OCI-M1 (cell line): ENCODE data around the gene WDR37.
"Not testable (repeated sequence)": the region's sequence is repeated elsewhere in the genome, so short reads cannot be mapped to it uniquely, and the experiment has no call there.

Experiments used
- DNase-seq: peaks from one replicate; lab custom pipeline; 2025; lab: John Stamatoyannopoulos, UW

Gene WDR37, protein sequence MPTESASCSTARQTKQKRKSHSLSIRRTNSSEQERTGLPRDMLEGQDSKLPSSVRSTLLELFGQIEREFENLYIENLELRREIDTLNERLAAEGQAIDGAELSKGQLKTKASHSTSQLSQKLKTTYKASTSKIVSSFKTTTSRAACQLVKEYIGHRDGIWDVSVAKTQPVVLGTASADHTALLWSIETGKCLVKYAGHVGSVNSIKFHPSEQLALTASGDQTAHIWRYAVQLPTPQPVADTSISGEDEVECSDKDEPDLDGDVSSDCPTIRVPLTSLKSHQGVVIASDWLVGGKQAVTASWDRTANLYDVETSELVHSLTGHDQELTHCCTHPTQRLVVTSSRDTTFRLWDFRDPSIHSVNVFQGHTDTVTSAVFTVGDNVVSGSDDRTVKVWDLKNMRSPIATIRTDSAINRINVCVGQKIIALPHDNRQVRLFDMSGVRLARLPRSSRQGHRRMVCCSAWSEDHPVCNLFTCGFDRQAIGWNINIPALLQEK

DNA sequence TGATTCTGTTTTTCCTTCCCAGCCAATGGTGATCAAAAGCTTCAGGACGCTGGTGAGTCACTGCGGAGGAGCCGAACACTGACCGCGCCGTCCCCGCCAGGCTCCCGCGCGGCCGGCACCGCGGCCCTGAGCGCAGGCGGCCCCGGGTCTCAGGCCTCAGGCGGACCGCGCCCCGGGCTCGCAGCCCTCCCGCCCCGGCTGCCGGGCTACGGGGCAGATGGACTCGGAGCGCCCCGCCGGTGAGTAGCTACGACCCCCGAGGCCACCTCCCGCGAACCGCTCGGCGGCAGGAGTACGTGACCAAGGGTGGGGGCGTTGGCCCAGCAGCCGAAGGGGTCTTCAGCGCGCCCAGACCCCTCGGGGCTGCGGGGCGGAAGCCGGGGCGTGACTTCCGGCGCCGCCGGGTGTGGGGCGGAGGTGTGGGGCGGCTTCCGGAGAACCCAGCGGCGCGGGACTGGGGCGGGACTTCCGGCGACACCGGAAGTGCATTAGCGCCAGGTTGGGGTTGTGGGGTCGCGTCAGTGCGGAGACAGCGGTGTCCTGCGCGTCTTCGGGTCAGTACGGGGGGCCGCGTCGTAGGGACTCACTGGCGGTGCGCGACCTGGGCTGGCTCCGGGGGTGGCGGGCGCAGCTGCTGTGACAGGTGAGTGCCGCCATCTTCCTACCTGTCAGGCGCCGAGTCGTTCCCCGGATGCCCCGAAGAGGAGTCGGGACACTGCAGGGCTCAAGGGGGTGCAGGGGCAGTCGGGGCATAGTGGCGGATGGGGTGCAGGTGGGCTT is at the start of gene WDR37:
WDR37 (plus strand) TSS at position 60 of the 780 bp plus-strand sequence. CDS start 15,771 bp downstream, outside the sequence.
- DNase-seq: peak; percentile 89

- DNase-seq: no peak
Observed at GRCh38 chr10:1006573-1006972, 49.6 kb upstream of the WDR37 start.

- DNase-seq: no peak
Observed at GRCh38 chr10:1007583-1007982, 48.6 kb upstream of the WDR37 start.

DNA sequence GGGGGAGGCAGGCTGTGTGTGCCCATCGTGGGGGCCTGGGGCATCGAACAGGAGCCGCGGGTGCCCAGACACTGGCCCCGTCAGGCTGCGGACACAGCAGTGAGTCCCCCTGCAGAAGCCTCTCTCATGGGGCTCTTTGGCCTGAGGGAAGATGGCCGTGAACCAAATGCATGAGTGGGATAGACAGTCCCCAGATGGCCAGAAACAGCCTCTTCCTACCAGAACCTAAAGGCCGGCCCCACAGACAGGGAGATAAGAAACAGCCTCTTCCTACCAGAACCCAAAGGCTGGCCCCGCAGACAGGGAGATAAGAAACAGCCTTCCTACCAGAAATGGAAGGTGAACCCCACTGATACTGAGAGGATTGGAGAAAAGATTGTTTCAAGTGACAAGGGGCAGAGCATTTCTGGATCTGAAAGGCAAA is 47.1 kb upstream of the WDR37 start:
- DNase-seq: no peak

- DNase-seq: not testable (repeated sequence)
Observed at GRCh38 chr10:1009947-1010346, 46.2 kb upstream of the WDR37 start.

DNA sequence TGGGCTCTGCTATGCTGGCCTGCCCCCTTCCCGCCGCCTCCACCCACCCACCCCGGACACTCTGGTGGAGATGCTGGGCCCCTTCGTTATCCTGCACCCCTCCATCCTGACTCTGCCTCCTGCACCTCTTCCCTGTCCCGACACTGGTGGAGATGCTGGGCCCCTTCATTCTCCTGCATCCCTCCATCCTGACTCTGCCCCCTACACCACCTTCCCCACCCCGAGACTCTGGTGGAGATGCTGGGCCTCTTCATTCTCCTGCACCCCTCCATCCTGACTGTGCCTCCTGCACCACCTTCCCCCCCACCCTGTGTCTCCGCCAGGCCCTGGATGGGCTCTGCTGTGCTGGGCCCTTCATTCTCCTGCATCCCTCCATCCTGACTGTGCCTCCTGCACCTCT is 45.5 kb upstream of the WDR37 start:
- DNase-seq: no peak

DNA sequence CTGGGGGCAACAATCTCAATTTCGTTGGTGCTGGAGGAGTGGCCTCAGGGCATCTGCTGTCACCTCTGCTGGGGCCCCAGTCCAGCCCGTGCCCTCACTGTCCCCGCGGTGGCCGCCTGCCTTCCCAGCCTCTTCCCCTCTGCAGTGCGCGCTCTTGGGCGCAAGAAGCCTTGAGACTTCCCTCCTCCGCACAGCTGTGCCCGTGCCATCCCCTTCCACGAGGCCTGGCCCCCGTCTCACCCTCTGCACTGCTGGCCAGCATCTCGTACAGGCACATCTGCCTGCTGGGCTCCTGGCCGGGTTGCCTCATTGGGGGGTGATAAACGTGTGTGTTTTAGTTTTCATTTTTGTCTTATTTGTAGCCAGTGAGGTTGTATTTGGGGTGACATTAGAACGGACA is 44.5 kb upstream of the WDR37 start:
- no peak for DNase-seq

- no peak for DNase-seq
Observed at GRCh38 chr10:1015688-1016087, 40.5 kb upstream of the WDR37 start.

DNA sequence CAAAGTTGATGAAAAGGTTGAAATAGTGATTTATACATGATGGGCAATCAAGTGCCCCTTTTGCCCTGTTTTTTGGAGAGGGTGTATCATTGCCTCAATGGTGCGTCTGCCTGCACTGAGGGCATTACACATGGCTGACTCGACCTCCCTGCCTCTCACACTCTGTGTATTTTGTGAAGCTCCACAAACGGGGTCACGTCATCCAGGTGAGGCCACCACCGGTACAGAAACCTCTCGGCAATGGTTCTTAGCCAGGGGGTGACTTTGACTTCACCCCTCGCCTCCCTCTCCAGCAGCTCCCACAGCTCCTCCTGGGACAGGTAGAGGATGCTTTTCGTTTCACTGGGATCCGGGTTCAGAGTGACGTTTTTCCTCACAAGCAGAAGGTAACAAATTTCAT is 36.8 kb upstream of the WDR37 start:
- no peak for DNase-seq

- no peak for DNase-seq
Observed at GRCh38 chr10:1020460-1020859, 35.7 kb upstream of the WDR37 start.

GRCh38 chr10:1020958-1021357 is 35.2 kb upstream of the WDR37 start:
- DNase-seq: no peak

DNA sequence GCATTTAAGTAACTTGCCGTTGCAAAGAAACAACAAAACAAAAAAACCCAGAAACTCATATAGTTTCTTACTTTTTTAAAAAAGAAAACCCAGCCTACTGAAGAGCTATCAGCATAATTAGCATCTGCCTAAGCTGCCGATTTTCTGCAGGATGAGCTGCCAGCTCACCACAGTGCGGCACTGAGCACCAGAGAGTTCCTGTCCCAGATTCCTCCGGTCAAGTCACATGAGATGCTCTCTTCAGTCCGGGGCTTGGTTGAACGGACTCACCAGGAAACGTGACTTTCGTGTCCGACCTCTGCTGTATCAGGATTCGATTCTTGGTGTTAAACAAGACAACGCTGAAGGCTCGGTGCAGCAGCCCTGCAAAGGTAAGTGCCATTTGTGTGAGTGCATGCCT is 33.8 kb upstream of the WDR37 start:
- DNase-seq: no peak

GRCh38 chr10:1024103-1024502 is 32.1 kb upstream of the WDR37 start:
- no peak for DNase-seq

DNA sequence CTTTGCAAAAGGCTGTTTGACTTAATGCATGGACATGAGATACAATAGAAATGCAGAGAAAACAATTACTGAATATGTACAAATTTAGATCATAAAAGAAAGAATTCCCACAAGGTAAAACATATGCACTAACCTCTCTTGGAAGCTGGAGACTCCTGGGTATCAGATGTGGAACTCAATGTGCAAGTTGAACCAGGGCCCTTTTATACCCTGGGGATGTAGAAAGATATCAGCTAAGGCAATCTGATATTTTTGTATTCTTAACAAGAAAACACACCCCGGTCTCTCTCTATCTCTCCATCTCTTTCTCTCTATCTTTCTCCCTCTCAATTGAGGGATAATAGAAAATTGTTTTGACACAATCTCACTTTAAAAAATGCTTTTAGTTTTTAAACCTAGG is 30.5 kb upstream of the WDR37 start, which contains the start of gene IDI2:
IDI2 (minus strand) TSS at position 177 of the 400 bp plus-strand sequence. CDS start 1,136 bp downstream, outside the sequence.
- DNase-seq: no peak

DNA sequence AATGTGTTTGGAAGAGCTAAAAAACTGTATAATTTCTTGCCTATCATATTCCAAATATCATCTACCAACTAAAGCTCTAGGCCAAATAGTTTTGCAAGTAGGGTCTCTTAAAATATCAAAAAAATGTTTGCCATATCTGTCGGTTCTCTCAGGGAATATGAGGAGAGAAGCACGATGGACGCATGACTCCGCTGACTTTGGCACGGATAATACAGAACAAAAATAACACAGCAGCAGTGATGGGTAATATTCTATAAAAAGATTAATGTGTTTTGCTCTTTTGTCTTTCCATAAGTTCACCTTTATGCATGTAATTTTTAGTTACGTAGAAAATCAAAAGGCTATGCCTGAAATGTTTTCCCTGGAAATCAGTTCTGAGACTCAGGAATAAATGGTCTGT is 29.6 kb upstream of the WDR37 start:
- DNase-seq: no peak

DNA sequence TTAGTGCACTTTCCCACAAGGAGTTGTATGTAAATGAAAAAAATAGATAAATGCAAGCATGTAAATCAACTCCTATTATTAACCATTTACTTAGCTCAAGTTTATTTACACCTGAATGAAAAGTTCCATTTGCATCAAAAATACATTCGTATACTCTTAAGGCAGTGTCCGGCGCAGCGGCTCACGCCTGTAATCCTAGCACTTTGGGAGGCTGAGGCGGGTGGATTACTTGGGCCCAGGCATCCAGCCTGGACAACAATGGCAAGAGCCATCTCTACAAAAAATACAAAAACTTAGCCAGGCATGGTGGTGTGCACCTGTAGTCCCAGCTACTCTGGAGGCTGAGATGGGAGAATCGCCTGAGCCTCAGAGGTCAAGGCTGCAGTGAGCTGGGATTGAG is 26.3 kb upstream of the WDR37 start:
- no peak for DNase-seq

DNA sequence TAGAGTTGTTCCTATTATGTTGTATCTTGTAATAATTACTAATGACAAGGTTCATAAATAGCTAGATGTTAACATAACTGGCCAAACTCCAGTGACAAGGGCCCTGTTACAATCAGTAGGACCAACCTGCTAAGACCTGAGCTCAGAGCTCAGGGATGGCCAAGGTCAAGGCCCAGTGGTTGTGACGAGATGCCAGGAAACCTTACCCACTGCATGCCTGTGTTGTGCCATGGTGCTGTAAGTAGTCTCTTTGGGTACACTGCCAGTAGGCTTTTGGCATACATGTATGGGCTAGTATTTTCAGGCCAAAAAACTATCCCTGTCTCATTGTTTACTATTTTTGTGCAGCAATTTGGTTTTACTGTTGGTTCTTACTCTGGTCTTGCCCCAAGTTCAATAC is 22.6 kb upstream of the WDR37 start:
- DNase-seq: no peak

DNA sequence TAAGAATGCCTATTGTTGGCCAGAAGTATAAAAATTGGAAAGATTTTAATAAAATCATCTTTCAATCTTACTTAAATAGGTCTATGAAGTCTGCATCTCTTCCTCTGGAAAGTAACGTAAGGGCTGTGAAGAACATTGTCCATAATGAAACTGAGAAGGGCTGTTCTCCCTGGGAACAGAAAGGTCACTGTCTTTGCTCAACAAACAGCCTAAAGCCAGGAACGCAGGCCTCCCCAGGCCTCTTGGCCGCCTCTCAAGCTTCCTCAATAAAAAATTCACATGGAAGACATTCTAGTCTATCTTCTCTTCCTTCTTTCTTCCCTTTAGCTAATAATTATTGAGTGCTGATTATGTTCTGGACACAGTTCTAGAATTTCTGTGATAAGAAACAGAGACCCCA is 21.4 kb upstream of the WDR37 start:
- no peak for DNase-seq

DNA sequence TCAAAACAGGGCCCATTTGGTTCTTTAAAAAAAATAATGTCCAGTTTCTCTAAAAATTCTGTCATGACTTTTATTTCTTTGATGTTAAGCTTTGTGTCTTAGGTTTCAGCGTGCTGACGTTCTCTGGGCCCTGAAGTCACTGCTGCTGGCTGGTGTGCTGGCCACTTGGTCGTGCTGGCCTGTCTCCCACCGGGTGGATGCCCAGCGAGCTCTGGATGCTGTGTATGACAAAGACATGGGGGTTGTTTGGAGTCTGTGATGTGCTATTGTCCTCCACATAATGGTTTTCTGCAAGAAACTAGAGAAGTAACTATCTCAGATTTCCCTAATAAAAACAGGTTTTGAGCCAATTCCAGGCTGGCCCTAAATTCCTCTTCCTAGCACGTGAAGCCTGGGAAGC is 21.0 kb upstream of the WDR37 start:
- no peak for DNase-seq

DNA sequence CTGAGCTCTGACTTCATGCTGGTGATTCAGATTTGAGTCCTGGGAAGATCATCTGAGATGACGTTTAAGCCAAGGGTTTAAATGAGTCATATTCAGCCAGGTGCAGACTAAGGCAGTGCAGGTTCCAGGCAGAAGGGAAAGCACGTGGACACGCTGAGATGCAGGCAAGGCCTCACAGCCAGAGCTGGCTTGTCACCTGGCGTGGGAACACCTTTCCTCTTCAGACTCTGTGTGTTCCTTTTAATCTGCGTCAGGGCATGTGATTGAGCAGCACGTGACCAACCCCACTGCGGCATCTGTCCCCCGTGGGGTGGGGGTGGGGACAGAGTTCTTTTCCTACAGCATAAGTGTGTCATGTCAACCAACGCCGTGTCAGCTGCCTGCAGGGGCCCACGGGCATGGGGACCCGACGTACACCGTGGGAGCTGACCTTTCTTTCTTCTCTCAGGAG is 19.8 kb upstream of the WDR37 start:
- DNase-seq: no peak

DNA sequence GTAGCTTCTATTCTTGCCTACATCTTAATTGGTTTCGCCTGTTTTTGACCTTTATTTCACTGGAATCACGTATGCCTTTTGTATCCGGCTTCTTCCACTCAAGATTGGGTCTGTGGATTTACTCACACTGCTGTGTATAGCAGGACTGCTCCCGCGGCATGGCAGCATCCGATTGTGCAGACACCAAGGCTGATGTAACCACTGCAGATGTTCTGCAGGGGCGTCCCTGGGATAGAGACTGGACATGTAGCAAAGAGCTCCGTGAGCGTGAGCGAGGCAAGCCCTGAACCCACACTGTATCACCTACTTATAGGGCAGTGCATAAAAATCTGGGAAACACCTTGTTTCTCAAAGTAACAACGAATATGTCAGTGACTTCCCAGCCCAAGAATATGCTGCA is 19.1 kb upstream of the WDR37 start:
- DNase-seq: no peak

- not testable (repeated sequence) for DNase-seq
Observed at GRCh38 chr10:1038769-1039168, 17.4 kb upstream of the WDR37 start.

- DNase-seq: no peak
Observed at GRCh38 chr10:1040133-1040532, 16.1 kb upstream of the WDR37 start.
